K562 (cell line): ENCODE results near the gene ALG12. TPM values are rescaled to one million over a fixed set of nuclear protein-coding genes. Genes with fewer than 3 reads are reported as not detected.

Experiments
- ARID3A ChIP-seq: IDR thresholded peaks from 2 replicates; pipeline ENCODE4 v1.6.1; 2012; ENCODE audit warnings: low read depth, low read length, improper control_type of control experiment, borderline replicate concordance
- DIDO1 ChIP-seq: fragments of 450-650 bp; IDR thresholded peaks from 2 replicates; pipeline ENCODE4 v1.6.1; 2016; ENCODE audit warnings: low read depth, missing biosample characterization, missing genetic modification characterization
- FOSL1 ChIP-seq: fragments of 200-800 bp; sonication (Bioruptor generic); conservative IDR thresholded peaks from 2 replicates; pipeline ENCODE4 v1.6.1; 2016; ENCODE audit warnings: missing genetic modification characterization, missing compliant biosample characterization
- KDM5B ChIP-seq: fragments of 200-600 bp; sonication (generic); IDR thresholded peaks from 2 replicates; pipeline ENCODE4 v1.6.1; 2012; ENCODE audit warnings: low read depth, mild to moderate bottlenecking, moderate library complexity, low read length, control low read depth, inconsistent platforms; ENCODE audit not compliant: insufficient replicate concordance
- SAP30 ChIP-seq: fragments of 200-600 bp; sonication (generic); IDR thresholded peaks from 2 replicates; pipeline ENCODE4 v1.6.1; 2012; ENCODE audit warnings: borderline replicate concordance, low read depth, mild to moderate bottlenecking, moderate library complexity, low read length, control low read depth, inconsistent platforms; ENCODE audit not compliant: insufficient read depth, poor library complexity, severe bottlenecking
- ZNF584 ChIP-seq: fragments of 200-800 bp; sonication (Bioruptor generic); IDR thresholded peaks from 2 replicates; pipeline ENCODE4 v1.6.1; 2016; ENCODE audit warnings: low read depth, mild to moderate bottlenecking, missing genetic modification characterization, missing compliant biosample characterization
- polyA plus RNA-seq, 8 experiments: library from polyadenylated mRNA; depleted of rRNA in 4 of 8; stranded (reverse) in 5 of 8; unstranded in 3 of 8; fragments of >200 nt; fragmentation: Nextera tagmentation in 2 of 8; fragmentation: Illumina TruSeq in 1 of 8; extraction: Ambion mirVana in 2 of 8; extraction: Trizol in 1 of 8; gene quantifications; 2 replicates each; pipeline versions ENCODE4 v1.2.1 to v1.2.3, GENCODE V29; 2011 to 2014; ENCODE audit warnings: inconsistent platforms in 1 of 8, missing spikeins in 1 of 8
- total RNA-seq, 7 experiments: library from RNA; depleted of rRNA in 6 of 7; stranded (reverse); fragments of >200 nt in 6 of 7; fragmentation: Illumina TruSeq in 2 of 7; extraction: Trizol in 2 of 7; gene quantifications; 2 replicates each; pipeline versions ENCODE4 v1.2.1 to v1.2.3, GENCODE V29; 2011 to 2021; ENCODE audit warnings: low replicate concordance in 1 of 7

The ALG12 gene
- total and polyA plus RNA-seq, 9 of the 15 experiments (the other 6 are each of a cell fraction or from before 2014, with no cell fraction given), result 0.20 to 8.5 (median 3.4) TPM

- no peak for TF ChIP-seq ARID3A
- TF ChIP-seq ZNF584, result 0 out of 2 replicates have a peak, but pooled peaks have one; percentile 7
- TF ChIP-seq DIDO1 (tag), result no peak
- TF ChIP-seq SAP30, result no peak
- no peak for TF ChIP-seq FOSL1
- TF ChIP-seq KDM5B, result peak; percentile 12
Observed at GRCh38 chr22:49933236-49934159, 15.3 kb upstream of the ALG12 start (continued).
